ENCODE data around the gene OR51B6. TPM values are rescaled to one million over a fixed set of nuclear protein-coding genes. Genes with fewer than 3 reads are reported as not detected.
"Not testable (repeated sequence)": the region's sequence is repeated elsewhere in the genome, so short reads cannot be mapped to it uniquely, and the experiment has no call there.

The OR51B6 gene
- total RNA-seq, 1 donor from 2014 or later = not detected

DNA sequence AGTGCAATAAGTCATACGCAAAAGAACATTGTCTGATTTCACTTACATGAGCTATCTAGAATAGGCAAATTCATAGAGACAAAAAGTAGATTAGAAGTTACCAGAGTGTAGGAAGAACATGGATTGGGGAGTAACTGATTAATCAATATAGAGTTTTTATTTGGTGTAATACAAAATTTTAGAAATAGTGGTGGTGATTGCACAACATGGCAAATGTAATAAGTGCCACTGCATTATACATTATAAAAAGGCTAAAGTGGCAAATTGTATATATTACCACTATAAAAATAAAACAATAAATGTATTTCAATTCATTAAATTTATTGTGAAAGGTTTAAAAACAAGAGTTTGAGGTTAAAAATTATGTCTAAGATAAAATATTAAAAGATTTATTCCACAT is 40.9 kb upstream of the OR51B6 start:
- no peaks in the 10 kb centered on the region for H3K4me1 Mint-ChIP-seq (ENCODE audit: low read depth)

DNA sequence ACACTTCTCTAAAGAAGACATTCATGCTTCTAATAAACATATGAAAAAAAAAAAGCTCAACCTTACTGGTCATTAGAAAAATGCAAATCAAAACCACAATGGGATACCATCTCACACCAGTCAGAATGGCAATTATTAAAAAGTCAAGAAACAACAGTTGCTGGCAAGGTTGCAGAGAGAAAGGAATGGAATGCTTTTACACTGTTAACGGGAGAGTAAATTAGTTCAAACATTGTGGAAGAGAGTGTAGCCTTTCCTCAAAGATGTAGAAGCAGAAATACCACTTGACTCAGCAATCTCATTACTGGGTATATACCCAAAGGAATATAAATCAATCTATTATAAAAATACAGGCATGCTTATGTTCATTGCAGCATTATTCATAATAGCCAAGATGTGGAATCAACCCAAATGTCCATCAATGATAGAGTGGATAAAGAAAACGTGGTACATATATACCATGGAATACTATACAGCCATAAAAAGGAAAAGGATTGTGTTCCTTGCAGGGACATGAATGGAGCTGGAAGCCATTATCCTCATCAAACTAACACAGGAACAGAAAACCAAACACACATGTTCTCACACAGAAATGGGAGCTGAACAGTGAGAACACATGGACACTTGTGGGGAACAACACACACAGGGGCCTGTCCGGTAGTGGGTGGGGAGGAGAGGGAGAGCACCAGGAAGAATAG is 37.8 kb upstream of the OR51B6 start:
- not testable (repeated sequence) for H3K4me3 Mint-ChIP-seq (ENCODE audit: low read depth); H3K9me3 Mint-ChIP-seq (ENCODE audit: low read depth); H3K4me1 Mint-ChIP-seq (ENCODE audit: low read depth); H3K36me3 Mint-ChIP-seq (ENCODE audit: insufficient read depth); H3K27ac Mint-ChIP-seq; DNase-seq (ENCODE audit: low spot score, unreplicated experiment)
- H3K27me3 Mint-ChIP-seq = peaks cover 11% of the 10 kb centered on the region

More for the DNA sequence above, 40.9 kb upstream of the OR51B6 start:
- no peaks in the 10 kb centered on the region for H3K9me3 Mint-ChIP-seq (ENCODE audit: low read depth)
- no peak overlapping the region for H3K4me3 Mint-ChIP-seq (ENCODE audit: low read depth)
- H3K36me3 Mint-ChIP-seq (ENCODE audit: insufficient read depth) = no peaks in the 10 kb centered on the region
- TF ChIP-seq CTCF (IDR thresholded peaks at IDR 0.05; ENCODE audit: unreplicated experiment) = no peak
- H3K27ac Mint-ChIP-seq = no peak overlapping the region
- H3K27me3 Mint-ChIP-seq = peaks cover 11% of the 10 kb centered on the region
- no peak for DNase-seq (ENCODE audit: low spot score, unreplicated experiment)

- Mint-ChIP-seq H3K4me3 (ENCODE audit: low read depth) (no peak overlapping the region), H3K4me1 (ENCODE audit: low read depth) (no peaks in the 10 kb centered on the region), H3K9me3 (ENCODE audit: low read depth) (no peaks in the 10 kb centered on the region), H3K27me3 (peaks cover 7% of the 10 kb centered on the region), H3K36me3 (ENCODE audit: insufficient read depth) (no peaks in the 10 kb centered on the region), H3K27ac (no peak overlapping the region)
- TF ChIP-seq CTCF (IDR thresholded peaks at IDR 0.05; ENCODE audit: unreplicated experiment) = no peak
- no peak for DNase-seq (ENCODE audit: low spot score, unreplicated experiment)
Measured at GRCh38 chr11:5317292-5317691, 34.0 kb upstream of the OR51B6 start.

DNA sequence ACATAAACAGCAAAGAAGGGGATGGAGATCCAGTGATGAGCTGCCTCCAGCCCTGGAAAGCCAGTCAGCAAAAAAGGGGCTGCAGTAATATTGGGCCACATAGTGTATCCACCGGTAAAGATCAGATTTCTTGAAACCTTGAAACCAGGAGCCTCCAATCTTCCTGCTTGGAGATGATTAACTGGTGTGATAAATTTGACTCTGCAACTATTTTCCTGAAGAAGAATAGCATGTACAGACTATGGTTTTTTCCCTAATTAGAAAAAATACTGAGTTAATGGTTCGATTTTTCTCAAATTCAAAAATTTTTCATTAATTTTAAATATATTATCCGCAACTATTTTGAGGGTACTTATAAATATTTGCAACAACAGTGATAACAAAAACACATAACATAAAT is 27.1 kb upstream of the OR51B6 start, which contains the start of gene OR51B2:
Gene OR51B2 (minus strand): TSS at position 101 of the 400 bp plus-strand sequence. CDS start 0 bp downstream, at position 101.
- Mint-ChIP-seq H3K4me3 (ENCODE audit: low read depth) (no peak within 1 kb of the TSS), H3K27ac (no peak within 1 kb of the TSS), H3K27me3 (no peaks in the 10 kb centered on the region), H3K4me1 (ENCODE audit: low read depth) (no peaks in the 10 kb centered on the region), H3K36me3 (ENCODE audit: insufficient read depth) (no peaks in the 10 kb centered on the region), H3K9me3 (ENCODE audit: low read depth) (no peaks in the 10 kb centered on the region)
- no peak for TF ChIP-seq CTCF (IDR thresholded peaks at IDR 0.05; ENCODE audit: unreplicated experiment)
- no peak for DNase-seq (ENCODE audit: low spot score, unreplicated experiment)

GRCh38 chr11:5335170-5335569 is 16.1 kb upstream of the OR51B6 start:
- no peak overlapping the region for H3K27ac Mint-ChIP-seq
- no peak for DNase-seq (ENCODE audit: low spot score, unreplicated experiment)
- TF ChIP-seq CTCF (IDR thresholded peaks at IDR 0.05; ENCODE audit: unreplicated experiment) = no peak
- no peaks in the 10 kb centered on the region for H3K36me3 Mint-ChIP-seq (ENCODE audit: insufficient read depth)
- H3K4me1 Mint-ChIP-seq (ENCODE audit: low read depth) = no peaks in the 10 kb centered on the region
- H3K4me3 Mint-ChIP-seq (ENCODE audit: low read depth) = no peak overlapping the region
- H3K27me3 Mint-ChIP-seq = no peaks in the 10 kb centered on the region
- H3K9me3 Mint-ChIP-seq (ENCODE audit: low read depth) = no peaks in the 10 kb centered on the region

GRCh38 chr11:5336331-5336730 is 15.0 kb upstream of the OR51B6 start:
- Mint-ChIP-seq H3K4me3 (ENCODE audit: low read depth) (no peak overlapping the region), H3K27me3 (no peaks in the 10 kb centered on the region), H3K4me1 (ENCODE audit: low read depth) (no peaks in the 10 kb centered on the region), H3K36me3 (ENCODE audit: insufficient read depth) (no peaks in the 10 kb centered on the region), H3K9me3 (ENCODE audit: low read depth) (no peaks in the 10 kb centered on the region), H3K27ac (no peak overlapping the region)
- no peak for TF ChIP-seq CTCF (IDR thresholded peaks at IDR 0.05; ENCODE audit: unreplicated experiment)
- no peak for DNase-seq (ENCODE audit: low spot score, unreplicated experiment)

DNA sequence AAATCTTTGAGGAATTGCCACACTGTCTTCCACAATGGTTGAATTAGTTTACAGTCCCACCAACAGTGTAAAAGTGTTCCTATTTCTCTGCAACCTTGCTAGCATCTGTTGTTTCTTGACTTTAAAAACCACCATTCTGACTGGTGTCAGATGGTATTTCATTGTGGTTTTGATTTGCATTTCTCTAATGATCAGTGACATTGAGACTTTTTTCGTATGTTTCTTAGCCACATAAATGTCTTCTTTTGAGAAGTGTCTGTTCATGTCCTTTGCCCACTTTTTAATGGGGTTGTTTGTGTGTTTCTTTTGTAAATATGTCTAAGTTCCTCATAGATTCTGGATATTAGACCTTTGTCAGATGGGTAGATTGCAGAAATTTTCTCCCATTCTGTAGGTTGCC is 14.1 kb upstream of the OR51B6 start:
- H3K27me3 Mint-ChIP-seq; H3K27ac Mint-ChIP-seq; H3K4me1 Mint-ChIP-seq (ENCODE audit: low read depth); H3K36me3 Mint-ChIP-seq (ENCODE audit: insufficient read depth); DNase-seq (ENCODE audit: low spot score, unreplicated experiment); H3K9me3 Mint-ChIP-seq (ENCODE audit: low read depth); H3K4me3 Mint-ChIP-seq (ENCODE audit: low read depth): not testable (repeated sequence)

Measured in progenitor cell of endocrine pancreas (in vitro differentiated cells).